Stimulated activated CD4-positive, alpha-beta T cell treated with anti-CD3 and anti-CD28 coated beads, TNF-alpha, amount 100 ng/mL, for 48 hours (primary cell): ENCODE data around the gene CHSY3.
"Not testable (repeated sequence)": the region's sequence is repeated elsewhere in the genome, so short reads cannot be mapped to it uniquely, and the experiment has no call there.

ENCODE experiments used
- DNase-seq, 3 donors: peaks; one replicate each; pipeline ENCODE4 v3.0.0-alpha.2; 2020; ENCODE audit warnings: low read depth in 3 of 3

CHSY3 gene

GRCh38 chr5:130159968-130160367 lies 255.7 kb downstream of the CHSY3 start:
- DNase-seq = no peak

- no peak for DNase-seq
These were observed 260.7 kb downstream of the CHSY3 start for GRCh38 chr5:130164966-130165365.

- no peak for DNase-seq
These were observed 262.7 kb downstream of the CHSY3 start for GRCh38 chr5:130166839-130167490.

GRCh38 chr5:130168211-130168610 lies 263.9 kb downstream of the CHSY3 start:
- no peak for DNase-seq

GRCh38 chr5:130171699-130172098 lies 267.4 kb downstream of the CHSY3 start:
- DNase-seq = no peak

- DNase-seq = no peak
These were observed 278.9 kb downstream of the CHSY3 start for GRCh38 chr5:130183115-130183514.

GRCh38 chr5:130189961-130190360 lies 285.7 kb downstream of the CHSY3 start:
- DNase-seq = no peak

- DNase-seq = no peak
These were observed 294.7 kb downstream of the CHSY3 start for GRCh38 chr5:130198927-130199326.

GRCh38 chr5:130206686-130207085 lies 302.4 kb downstream of the CHSY3 start:
- no peak for DNase-seq

- no peak for DNase-seq
These were observed 309.3 kb downstream of the CHSY3 start for GRCh38 chr5:130213607-130214006.

- DNase-seq = no peak
These were observed 312.0 kb downstream of the CHSY3 start for GRCh38 chr5:130216286-130216685.

- no peak for DNase-seq
These were observed 318.3 kb downstream of the CHSY3 start for GRCh38 chr5:130222573-130222972.

- DNase-seq = not testable (repeated sequence)
These were observed 322.3 kb downstream of the CHSY3 start for GRCh38 chr5:130226556-130226955.

GRCh38 chr5:130227699-130228098 lies 323.4 kb downstream of the CHSY3 start:
- DNase-seq = no peak

GRCh38 chr5:130231786-130232185 lies 327.5 kb downstream of the CHSY3 start:
- DNase-seq = no peak

GRCh38 chr5:130234816-130235215 lies 330.6 kb downstream of the CHSY3 start:
- no peak for DNase-seq
